ENCODE measurements around the gene CBX8. TPM values are rescaled to one million over a fixed set of nuclear protein-coding genes. Genes with fewer than 3 reads are reported as not detected.
A peak's percentile ranks its signal among the peaks of the same experiment; 100 is the strongest.

Gene CBX8
- total and polyA plus RNA-seq, 2 of the 13 experiments (the other 11 are each of a cell fraction or from before 2014, with no cell fraction given): 0.34 to 12.6 TPM

GRCh38 chr17:79818026-79818758, 21.3 kb upstream of the CBX8 start (continued):
- peak; percentile 44; the same call in 1 of the 2 replicates for TF ChIP-seq RAD21 (CRISPR knock-in tag; IDR thresholded peaks at IDR 0.05)
- 0 out of 2 replicates have a peak, but pooled peaks have one; percentile 19 for TF ChIP-seq DPF2 (CRISPR knock-in tag; IDR thresholded peaks at IDR 0.05; ENCODE audit: borderline replicate concordance, low read depth)
- TF ChIP-seq ZNF850 (CRISPR knock-in tag; conservative IDR thresholded peaks at IDR 0.05): no peak
- TF ChIP-seq HINFP (CRISPR knock-in tag; IDR thresholded peaks at IDR 0.05; ENCODE audit: low read depth): peak; percentile 68; the same call in 1 of the 2 replicates
- TF ChIP-seq CBX5 (CRISPR knock-in tag; IDR thresholded peaks at IDR 0.05; ENCODE audit: borderline replicate concordance): peak; percentile 65; the same call in 1 of the 2 replicates
- TF ChIP-seq LCORL (IDR thresholded peaks at IDR 0.05): no peak
- no peak for TF ChIP-seq LCORL (CRISPR knock-in tag; IDR thresholded peaks at IDR 0.05)
- TF ChIP-seq ZFP62 (CRISPR knock-in tag; IDR thresholded peaks at IDR 0.05): no peak
- TF ChIP-seq TCF12 (IDR thresholded peaks at IDR 0.05): no peak
- no peak for TF ChIP-seq TCF12 (CRISPR knock-in tag; IDR thresholded peaks at IDR 0.05)
- no peak for TF ChIP-seq ZNF891 (CRISPR knock-in tag; IDR thresholded peaks at IDR 0.05)
- no peak for TF ChIP-seq ZBTB1 (CRISPR knock-in tag; IDR thresholded peaks at IDR 0.05; ENCODE audit: borderline replicate concordance)
- TF ChIP-seq ZNF407 (CRISPR knock-in tag; IDR thresholded peaks at IDR 0.05; ENCODE audit: not compliant biosample characterization): no peak
- TF ChIP-seq ZNF792 (CRISPR knock-in tag; IDR thresholded peaks at IDR 0.05): peak; percentile 80; the same call in 1 of the 2 replicates
- TF ChIP-seq ZMYM2 (CRISPR knock-in tag; IDR thresholded peaks at IDR 0.05): no peak
- TF ChIP-seq NR1H2 (CRISPR knock-in tag; IDR thresholded peaks at IDR 0.05; ENCODE audit: borderline replicate concordance, low read depth): peak; percentile 48; the same call in 1 of the 2 replicates
- no peak for TF ChIP-seq ZNF766 (CRISPR knock-in tag; IDR thresholded peaks at IDR 0.05; ENCODE audit: borderline replicate concordance)
- peak; percentile 85; the same call in 1 of the 2 replicates for TF ChIP-seq ZNF691 (CRISPR knock-in tag; IDR thresholded peaks at IDR 0.05; ENCODE audit: borderline replicate concordance, low read depth)
- no peak for TF ChIP-seq ZNF34 (CRISPR knock-in tag; IDR thresholded peaks at IDR 0.05; ENCODE audit: borderline replicate concordance)
- TF ChIP-seq TBX2 (CRISPR knock-in tag; IDR thresholded peaks at IDR 0.05; ENCODE audit: borderline replicate concordance): peak; percentile 26; the same call in 1 of the 2 replicates

All from HepG2 (cell line).